Prostate gland (tissue), 2 donors: ENCODE measurements around the gene GPD1L. TPM values are rescaled to one million over a fixed set of nuclear protein-coding genes. Genes with fewer than 3 reads are reported as not detected.

Source experiments
- DNase-seq: peaks from one replicate; pipeline ENCODE4 v3.0.0-alpha.2; 2019; ENCODE audit warnings: low spot score
- H3K27ac ChIP-seq, 2 donors: fragments of 200-600 bp; sonication (generic); 2 replicates each; pipeline ENCODE4 v1.5.1; 2017 to 2019
- H3K27me3 ChIP-seq: fragments of 200-600 bp; sonication (generic); replicated peaks from 2 replicates; pipeline ENCODE4 v1.5.1; 2019; ENCODE audit not compliant: insufficient read depth
- H3K36me3 ChIP-seq, 2 donors: fragments of 200-600 bp; sonication (generic); 1 replicate in 1 of 2; 2 replicates in 1 of 2; pipeline versions ENCODE4 v1.5.1 to v1.8.1; 2017 to 2019
- H3K4me1 ChIP-seq: fragments of 200-600 bp; sonication (generic); replicated peaks from 2 replicates; pipeline ENCODE4 v1.5.1; 2019
- H3K4me3 ChIP-seq, 2 donors: fragments of 200-600 bp; sonication (generic); 2 replicates each; pipeline ENCODE4 v1.5.1; 2017 to 2019
- H3K9me3 ChIP-seq: fragments of 200-600 bp; sonication (generic); 2 replicates; pipeline ENCODE4 v1.5.1; 2017
- POLR2A ChIP-seq: fragments of 450-650 bp; IDR thresholded peaks from one replicate; pipeline ENCODE4 v1.6.1; 2016; ENCODE audit warnings: antibody characterized with exemption, mild to moderate bottlenecking
- POLR2AphosphoS5 ChIP-seq: sonication (generic); formaldehyde crosslinking; IDR thresholded peaks from one replicate; pipeline ENCODE4 v1.6.1; 2017; ENCODE audit warnings: antibody characterized with exemption
- WGBS: methylation state at CpG from one replicate; pipeline ENCODE4 v1.1.5; 2018; 5-methylcytosine and 5-hydroxymethylcytosine counted together
- intact Hi-C: fragments of 100-400 bp; cut with DNase I; formaldehyde crosslinking; loops from one replicate; pipeline ENCODE4 v1.14.2; 2022
- total RNA-seq, 2 donors: library from RNA; depleted of rRNA; stranded (reverse); fragments of >200 nt; gene quantifications; one replicate each; pipeline ENCODE4 v1.1.0, GENCODE V29; 2016
- TF ChIP-seq, protein P1 (sequence below), 4 experiments: fragments of 200-600 bp in 2 of 4; fragments of 450-650 bp in 2 of 4; sonication (generic) in 2 of 4; IDR thresholded peaks; 1 replicate in 3 of 4; 2 replicates in 1 of 4; pipeline ENCODE4 v1.5.1; 2016 to 2019; ENCODE audit warnings: antibody characterized with exemption in 4 of 4, mild to moderate bottlenecking in 2 of 4, moderate library complexity in 2 of 4

The GPD1L gene
- total RNA-seq, 2 donors from 2014 or later, result 50.4 to 70.8 TPM

DNA sequence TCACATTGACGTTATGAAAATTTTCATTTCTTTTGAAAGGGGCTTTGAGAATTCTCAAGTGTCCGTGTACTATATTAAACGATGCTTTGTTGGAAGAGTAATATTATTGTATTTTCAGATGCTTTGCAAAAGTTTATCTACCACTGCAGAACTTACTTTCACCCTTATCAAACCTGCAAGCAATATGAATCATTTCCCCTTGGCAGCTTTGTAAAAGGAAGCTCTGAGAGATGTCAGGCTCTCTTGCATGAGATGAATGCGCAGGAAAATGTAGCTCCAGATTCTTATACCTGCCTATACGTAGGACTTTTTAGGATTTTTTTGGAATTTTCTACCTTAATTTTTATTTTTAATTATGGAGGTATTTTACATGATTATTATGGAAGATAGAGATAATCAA is 34.5 kb downstream of the GPD1L start:
- H3K27me3 ChIP-seq, result no peaks in the 10 kb centered on the region
- H3K4me3 ChIP-seq, result no peak overlapping the region
- DNase-seq, result no peak
- no peak for TF ChIP-seq POLR2A
- TF ChIP-seq POLR2AphosphoS5, result no peak
- TF ChIP-seq, protein P1, sequence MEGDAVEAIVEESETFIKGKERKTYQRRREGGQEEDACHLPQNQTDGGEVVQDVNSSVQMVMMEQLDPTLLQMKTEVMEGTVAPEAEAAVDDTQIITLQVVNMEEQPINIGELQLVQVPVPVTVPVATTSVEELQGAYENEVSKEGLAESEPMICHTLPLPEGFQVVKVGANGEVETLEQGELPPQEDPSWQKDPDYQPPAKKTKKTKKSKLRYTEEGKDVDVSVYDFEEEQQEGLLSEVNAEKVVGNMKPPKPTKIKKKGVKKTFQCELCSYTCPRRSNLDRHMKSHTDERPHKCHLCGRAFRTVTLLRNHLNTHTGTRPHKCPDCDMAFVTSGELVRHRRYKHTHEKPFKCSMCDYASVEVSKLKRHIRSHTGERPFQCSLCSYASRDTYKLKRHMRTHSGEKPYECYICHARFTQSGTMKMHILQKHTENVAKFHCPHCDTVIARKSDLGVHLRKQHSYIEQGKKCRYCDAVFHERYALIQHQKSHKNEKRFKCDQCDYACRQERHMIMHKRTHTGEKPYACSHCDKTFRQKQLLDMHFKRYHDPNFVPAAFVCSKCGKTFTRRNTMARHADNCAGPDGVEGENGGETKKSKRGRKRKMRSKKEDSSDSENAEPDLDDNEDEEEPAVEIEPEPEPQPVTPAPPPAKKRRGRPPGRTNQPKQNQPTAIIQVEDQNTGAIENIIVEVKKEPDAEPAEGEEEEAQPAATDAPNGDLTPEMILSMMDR (IDR thresholded peaks at IDR 0.05), result no peak
- intact Hi-C loops, result loop anchor here (5.0 to 10.0 kb wide), 2 partner anchors 529 to 606 kb away; partner anchors contain the start of gene STT3B
- no peaks in the 10 kb centered on the region for H3K36me3 ChIP-seq
- no peak overlapping the region for H3K27ac ChIP-seq
- WGBS, result 82% methylated on average over 5 of the region's 5 CpGs
- H3K9me3 ChIP-seq, result no peaks in the 10 kb centered on the region
- H3K4me1 ChIP-seq, result no peaks in the 10 kb centered on the region

- peak; percentile 65 for DNase-seq
- Histone ChIP-seq H3K9me3 (no peaks in the 10 kb centered on the region), H3K4me1 (no peaks in the 10 kb centered on the region), H3K27me3 (no peaks in the 10 kb centered on the region), H3K36me3 (no peaks in the 10 kb centered on the region), H3K27ac (no peak overlapping the region), H3K4me3 (no peak overlapping the region)
- peak; percentile 45 for TF ChIP-seq POLR2AphosphoS5
- no peak for TF ChIP-seq POLR2A
- TF ChIP-seq, protein P1 (IDR thresholded peaks at IDR 0.05), result peak; percentile 69 to 86 (median 80)
- intact Hi-C loops, result loop anchor here (2.0 to 10.0 kb wide), 3 partner anchors 125 to 609 kb away; partner anchors contain the start of gene STT3B
- WGBS, result 65% methylated on average over 11 of the region's 11 CpGs
Measured at GRCh38 chr3:32143849-32144757, 37.7 kb downstream of the GPD1L start.

GRCh38 chr3:32146746-32147211 is 40.4 kb downstream of the GPD1L start:
- Histone ChIP-seq H3K9me3 (no peaks in the 10 kb centered on the region), H3K4me3 (no peak overlapping the region), H3K27me3 (no peaks in the 10 kb centered on the region), H3K4me1 (no peaks in the 10 kb centered on the region), H3K36me3 (no peaks in the 10 kb centered on the region), H3K27ac (no peak overlapping the region)
- 46% methylated on average over 3 of the region's 3 CpGs for WGBS
- intact Hi-C loops, result loop anchor here (10.0 kb wide), 1 partner anchor 612 kb away; the partner anchor contains the start of gene STT3B
- DNase-seq, result no peak
- TF ChIP-seq POLR2AphosphoS5 (no peak), POLR2A (no peak)
- TF ChIP-seq, protein P1 (IDR thresholded peaks at IDR 0.05), result no peak

- Histone ChIP-seq H3K9me3 (no peaks in the 10 kb centered on the region), H3K4me1 (no peaks in the 10 kb centered on the region), H3K4me3 (no peak overlapping the region), H3K27me3 (no peaks in the 10 kb centered on the region), H3K27ac (no peak overlapping the region), H3K36me3 (no peaks in the 10 kb centered on the region)
- intact Hi-C loops, result loop anchor here (10.0 kb wide), 1 partner anchor 613 kb away; the partner anchor contains the start of gene STT3B
- 64% methylated on average over 1 of the region's 1 CpG for WGBS
- DNase-seq, result no peak
- TF ChIP-seq, protein P1 (IDR thresholded peaks at IDR 0.05), result no peak
- TF ChIP-seq POLR2AphosphoS5 (no peak), POLR2A (no peak)
Measured at GRCh38 chr3:32147509-32147908, 41.1 kb downstream of the GPD1L start.
